ENCODE results near the gene ECT2. TPM values are rescaled to one million over a fixed set of nuclear protein-coding genes. Genes with fewer than 3 reads are reported as not detected.
"Not testable (repeated sequence)": the region's sequence is repeated elsewhere in the genome, so short reads cannot be mapped to it uniquely, and the experiment has no call there.

ECT2 gene
- total RNA-seq, 3 donors from 2014 or later (not counting 1 experiment from before 2014, with no cell fraction given) = 2.9 to 7.0 (median 4.8) TPM

GRCh38 chr3:172855037-172855436, 104.5 kb downstream of the ECT2 start:
- Mint-ChIP-seq H3K4me1 (no peaks in the 10 kb centered on the region), H3K27ac (no peak overlapping the region), H3K9me3 (no peaks in the 10 kb centered on the region), H3K27me3 (ENCODE audit: low read depth in 2 of 2) (peaks cover 9 to 29% of the 10 kb centered on the region in 2 donors), H3K4me3 (no peak overlapping the region), H3K36me3 (no peaks in the 10 kb centered on the region)
- Histone ChIP-seq H3K27ac (ENCODE audit: low read length) (no peak overlapping the region), H3K4me3 (ENCODE audit: low read length) (no peak overlapping the region), H3K9me3 (ENCODE audit: control insufficient read depth, insufficient read depth, low read length) (no peaks in the 10 kb centered on the region), H3K36me3 (ENCODE audit: control insufficient read depth, insufficient read depth, low read length) (no peaks in the 10 kb centered on the region), H3K27me3 (ENCODE audit: control insufficient read depth, insufficient read depth, low read length) (peaks cover 3% of the 10 kb centered on the region), H3K4me1 (ENCODE audit: control insufficient read depth, insufficient read depth, low read length) (no peaks in the 10 kb centered on the region)
- ATAC-seq (no peak), DNase-seq (no peak)
- no peak for TF ChIP-seq CTCF (IDR thresholded peaks at IDR 0.05)
- intact Hi-C loops (cut with micrococcal nuclease) = no loop called here

- Histone ChIP-seq H3K9me3 (ENCODE audit: control insufficient read depth, insufficient read depth, low read length) (no peaks in the 10 kb centered on the region), H3K27ac (ENCODE audit: low read length) (no peak overlapping the region), H3K4me3 (ENCODE audit: low read length) (no peak overlapping the region), H3K4me1 (ENCODE audit: control insufficient read depth, insufficient read depth, low read length) (no peaks in the 10 kb centered on the region), H3K27me3 (ENCODE audit: control insufficient read depth, insufficient read depth, low read length) (no peaks in the 10 kb centered on the region), H3K36me3 (ENCODE audit: control insufficient read depth, insufficient read depth, low read length) (no peaks in the 10 kb centered on the region)
- H3K4me3 Mint-ChIP-seq = no peak overlapping the region
- intact Hi-C loops (cut with micrococcal nuclease) = no loop called here
- H3K36me3 Mint-ChIP-seq = no peaks in the 10 kb centered on the region
- no peak overlapping the region for H3K27ac Mint-ChIP-seq
- DNase-seq = no peak
- peaks cover 6 to 22% of the 10 kb centered on the region in 2 donors for H3K27me3 Mint-ChIP-seq (ENCODE audit: low read depth in 2 of 2)
- WGBS (ENCODE audit: insufficient coverage) = 63% methylated on average over 3 of the region's 4 CpGs
- no peaks in the 10 kb centered on the region for H3K9me3 Mint-ChIP-seq
- no peaks in the 10 kb centered on the region for H3K4me1 Mint-ChIP-seq
- no peak for TF ChIP-seq CTCF (IDR thresholded peaks at IDR 0.05)
- ATAC-seq = no peak
These were observed 106.5 kb downstream of the ECT2 start for GRCh38 chr3:172856795-172857742.

- H3K9me3 ChIP-seq (ENCODE audit: control insufficient read depth, insufficient read depth, low read length) = no peaks in the 10 kb centered on the region
- no peaks in the 10 kb centered on the region for H3K4me1 Mint-ChIP-seq
- intact Hi-C loops (cut with micrococcal nuclease) = no loop called here
- peaks cover 6 to 22% of the 10 kb centered on the region in 2 donors for H3K27me3 Mint-ChIP-seq (ENCODE audit: low read depth in 2 of 2)
- H3K4me3 Mint-ChIP-seq = no peak overlapping the region
- H3K36me3 ChIP-seq (ENCODE audit: control insufficient read depth, insufficient read depth, low read length) = no peaks in the 10 kb centered on the region
- no peak overlapping the region for H3K27ac ChIP-seq (ENCODE audit: low read length)
- DNase-seq (no peak), ATAC-seq (no peak)
- H3K27me3 ChIP-seq (ENCODE audit: control insufficient read depth, insufficient read depth, low read length) = no peaks in the 10 kb centered on the region
- 92% methylated on average over 1 of the region's 2 CpGs for WGBS (ENCODE audit: insufficient coverage)
- H3K9me3 Mint-ChIP-seq = no peaks in the 10 kb centered on the region
- no peak for TF ChIP-seq CTCF (IDR thresholded peaks at IDR 0.05)
- H3K27ac Mint-ChIP-seq = no peak overlapping the region
- H3K4me3 ChIP-seq (ENCODE audit: low read length) = no peak overlapping the region
- no peaks in the 10 kb centered on the region for H3K36me3 Mint-ChIP-seq
- H3K4me1 ChIP-seq (ENCODE audit: control insufficient read depth, insufficient read depth, low read length) = no peaks in the 10 kb centered on the region
These were observed 108.5 kb downstream of the ECT2 start for GRCh38 chr3:172859041-172859440.

GRCh38 chr3:172866726-172867350, 116.3 kb downstream of the ECT2 start:
- H3K4me1 ChIP-seq (ENCODE audit: control insufficient read depth, insufficient read depth, low read length); H3K9me3 Mint-ChIP-seq; H3K27ac ChIP-seq (ENCODE audit: low read length); H3K27me3 Mint-ChIP-seq (ENCODE audit: low read depth in 2 of 2); H3K4me3 ChIP-seq (ENCODE audit: low read length); ATAC-seq; H3K9me3 ChIP-seq (ENCODE audit: control insufficient read depth, insufficient read depth, low read length); H3K27me3 ChIP-seq (ENCODE audit: control insufficient read depth, insufficient read depth, low read length); H3K27ac Mint-ChIP-seq; H3K4me3 Mint-ChIP-seq; DNase-seq; H3K4me1 Mint-ChIP-seq; H3K36me3 ChIP-seq (ENCODE audit: control insufficient read depth, insufficient read depth, low read length); intact Hi-C loops (cut with micrococcal nuclease); H3K36me3 Mint-ChIP-seq: not testable (repeated sequence)
- 96% methylated on average over 35 of the region's 38 CpGs for WGBS (ENCODE audit: insufficient coverage)
